GM23338 (cell line): ENCODE measurements around the gene ZNF219. TPM values are rescaled to one million over a fixed set of nuclear protein-coding genes. Genes with fewer than 3 reads are reported as not detected.

ENCODE experiments used
- ATAC-seq: fragments of 200-7000 bp; cut with Tn5 transposase; 3 replicates; pipeline ENCODE4 v1.9.1; 2020
- DNase-seq: peaks from one replicate; pipeline ENCODE4 v3.0.0-alpha.2; 2015; ENCODE audit warnings: low spot score
- H2AFZ ChIP-seq: fragments of 200-600 bp; sonication (generic); 2 replicates; pipeline ENCODE4 v1.8.0; 2016; ENCODE audit warnings: antibody characterized with exemption, mild to moderate bottlenecking, moderate library complexity
- H3F3A ChIP-seq: fragments of 200-600 bp; sonication (generic); replicated peaks from 2 replicates; pipeline ENCODE4 v1.8.0; 2017; ENCODE audit warnings: antibody characterized with exemption, mixed run types, low read depth
- H3K27ac ChIP-seq: fragments of 200-600 bp; sonication (generic); 2 replicates; pipeline ENCODE4 v1.6.1; 2016; ENCODE audit warnings: low read depth
- H3K27me3 ChIP-seq: fragments of 200-600 bp; sonication (generic); 2 replicates; pipeline ENCODE4 v1.8.0; 2016; ENCODE audit warnings: mild to moderate bottlenecking, mixed run types, moderate library complexity; ENCODE audit not compliant: insufficient read depth
- H3K36me3 ChIP-seq: fragments of 200-600 bp; sonication (generic); 2 replicates; pipeline ENCODE4 v1.8.0; 2016; ENCODE audit warnings: mild to moderate bottlenecking; ENCODE audit not compliant: insufficient read depth
- H3K4me1 ChIP-seq: fragments of 200-600 bp; sonication (generic); 2 replicates; pipeline ENCODE4 v1.8.0; 2016; ENCODE audit warnings: mild to moderate bottlenecking, moderate library complexity; ENCODE audit not compliant: insufficient read depth
- H3K4me2 ChIP-seq: fragments of 200-600 bp; sonication (generic); 2 replicates; pipeline ENCODE4 v1.7.1; 2017; ENCODE audit warnings: mixed run types
- H3K4me3 ChIP-seq: fragments of 200-600 bp; sonication (generic); 2 replicates; pipeline ENCODE4 v1.6.1; 2016; ENCODE audit warnings: mixed run types
- H3K79me2 ChIP-seq: fragments of 200-600 bp; sonication (generic); replicated peaks from 2 replicates; pipeline ENCODE4 v1.8.0; 2017; ENCODE audit warnings: mild to moderate bottlenecking; ENCODE audit not compliant: insufficient read depth
- H3K9me2 ChIP-seq: fragments of 200-600 bp; sonication (generic); 2 replicates; pipeline ENCODE4 v1.8.0; 2017; ENCODE audit not compliant: insufficient read depth
- H4K20me1 ChIP-seq: fragments of 200-600 bp; sonication (generic); replicated peaks from 2 replicates; pipeline ENCODE4 v1.8.0; 2017; ENCODE audit warnings: mild to moderate bottlenecking; ENCODE audit not compliant: insufficient read depth
- H3K27ac Mint-ChIP-seq: 2 replicates; pipeline ENCODE4 v1.8.0; 2020; ENCODE audit warnings: inconsistent platforms, mild to moderate bottlenecking, moderate library complexity, mixed read lengths
- H3K27me3 Mint-ChIP-seq: 3 replicates; pipeline ENCODE4 v1.8.0; 2022; ENCODE audit warnings: low read depth, mild to moderate bottlenecking, moderate library complexity, mixed read lengths, inconsistent platforms; ENCODE audit not compliant: insufficient read depth, poor library complexity
- H3K36me3 Mint-ChIP-seq: 3 replicates; pipeline ENCODE4 v1.8.0; 2021; ENCODE audit warnings: low read depth, mild to moderate bottlenecking, inconsistent platforms, moderate library complexity, mixed read lengths
- H3K4me1 Mint-ChIP-seq: 3 replicates; pipeline ENCODE4 v1.8.0; 2020; ENCODE audit warnings: mild to moderate bottlenecking, inconsistent platforms, mixed read lengths
- H3K4me3 Mint-ChIP-seq: 3 replicates; pipeline ENCODE4 v1.8.0; 2021; ENCODE audit warnings: moderate library complexity, mild to moderate bottlenecking, inconsistent platforms, mixed read lengths
- H3K9me3 Mint-ChIP-seq: 3 replicates; pipeline ENCODE4 v1.8.0; 2020; ENCODE audit warnings: moderate library complexity, mild to moderate bottlenecking, inconsistent platforms, mixed read lengths
- CREB1 ChIP-seq: fragments of 250-450 bp; sonication (Bioruptor Pico); IDR thresholded peaks from 2 replicates; pipeline ENCODE4 v1.5.0; 2020; ENCODE audit warnings: low read depth, mild to moderate bottlenecking, moderate library complexity
- EZH2 ChIP-seq: fragments of 200-600 bp; sonication (generic); IDR thresholded peaks from one replicate; pipeline ENCODE4 v1.8.0; 2017; ENCODE audit warnings: antibody characterized with exemption, mild to moderate bottlenecking, low read depth; ENCODE audit not compliant: unreplicated experiment
- EZH2phosphoT487 ChIP-seq: fragments of 200-600 bp; sonication (generic); IDR thresholded peaks from one replicate; pipeline ENCODE4 v1.8.1; 2018; ENCODE audit warnings: antibody characterized with exemption; ENCODE audit not compliant: unreplicated experiment
- JUNB ChIP-seq: IDR thresholded peaks from one replicate; pipeline ENCODE4 v1.6.1; 2016; ENCODE audit warnings: antibody characterized with exemption; ENCODE audit not compliant: unreplicated experiment
- NANOG ChIP-seq: IDR thresholded peaks from 2 replicates; pipeline ENCODE4 v1.6.1; 2016; ENCODE audit warnings: antibody characterized with exemption, borderline replicate concordance
- ZNF114 ChIP-seq: fragments of 250-450 bp; sonication (Bioruptor Pico); IDR thresholded peaks from 2 replicates; pipeline ENCODE4 v1.5.0; 2020; ENCODE audit warnings: mild to moderate bottlenecking, moderate library complexity
- ZNF331 ChIP-seq: fragments of 250-450 bp; sonication (Bioruptor Pico); IDR thresholded peaks from 2 replicates; pipeline ENCODE4 v1.5.0; 2020; ENCODE audit warnings: low read depth, mild to moderate bottlenecking, moderate library complexity
- polyA plus RNA-seq: library from polyadenylated mRNA; unstranded; fragments of >200 nt; fragmentation: Nextera tagmentation; extraction: Ambion mirVana; gene quantifications from 2 replicates; pipeline ENCODE4 v1.2.1, GENCODE V29; 2016
- total RNA-seq: library from RNA; depleted of rRNA; stranded (reverse); fragments of >200 nt; shearing (Covaris generic); gene quantifications from 2 replicates; pipeline ENCODE4 v1.2.3, GENCODE V29; 2014
- TF ChIP-seq, protein P1 (sequence below): IDR thresholded peaks from 2 replicates; pipeline ENCODE4 v1.6.1; 2016; ENCODE audit warnings: antibody characterized with exemption
- TF ChIP-seq, protein P2 (sequence below): IDR thresholded peaks from one replicate; pipeline ENCODE4 v1.6.1; 2018; ENCODE audit warnings: antibody characterized with exemption; ENCODE audit not compliant: unreplicated experiment
- TF ChIP-seq, protein P3 (sequence below): fragments of 250-450 bp; sonication (Bioruptor Pico); IDR thresholded peaks from 2 replicates; pipeline ENCODE4 v1.5.0; 2020; ENCODE audit warnings: mild to moderate bottlenecking, moderate library complexity

Gene ZNF219
- total and polyA plus RNA-seq, 2 experiments from 2014 or later, result 37.7 to 153 TPM

DNA sequence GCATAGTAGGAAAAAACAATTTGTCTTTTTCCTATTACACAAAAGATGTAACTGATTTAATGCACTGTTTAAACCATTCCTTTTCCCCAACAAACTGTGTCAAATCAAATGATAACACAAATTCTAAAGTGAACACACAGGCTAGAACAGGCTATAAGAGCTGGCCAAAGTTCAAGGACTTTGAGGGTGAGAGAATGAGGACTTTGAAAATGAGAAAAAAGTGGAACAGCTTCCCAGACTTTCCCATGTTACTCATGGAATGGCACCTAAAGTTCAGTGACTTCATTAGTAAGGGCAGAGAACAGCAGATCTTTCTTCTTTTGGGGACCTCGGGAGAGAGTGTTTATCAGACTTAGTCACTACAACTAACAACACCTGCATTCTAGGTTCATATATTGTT, 25.0 kb upstream of the ZNF219 start:
- ATAC-seq (no peak), DNase-seq (no peak)
- no peaks in the 10 kb centered on the region for H3F3A ChIP-seq
- no peaks in the 10 kb centered on the region for H3K79me2 ChIP-seq
- H3K4me2 ChIP-seq, result no peak overlapping the region
- Mint-ChIP-seq H3K9me3 (no peaks in the 10 kb centered on the region), H3K27ac (no peak overlapping the region), H3K4me1 (no peaks in the 10 kb centered on the region), H3K27me3 (peaks cover 3% of the 10 kb centered on the region), H3K4me3 (no peak overlapping the region), H3K36me3 (no peaks in the 10 kb centered on the region)
- H4K20me1 ChIP-seq, result no peaks in the 10 kb centered on the region
- TF ChIP-seq EZH2phosphoT487, result no peak
- TF ChIP-seq, protein P1, sequence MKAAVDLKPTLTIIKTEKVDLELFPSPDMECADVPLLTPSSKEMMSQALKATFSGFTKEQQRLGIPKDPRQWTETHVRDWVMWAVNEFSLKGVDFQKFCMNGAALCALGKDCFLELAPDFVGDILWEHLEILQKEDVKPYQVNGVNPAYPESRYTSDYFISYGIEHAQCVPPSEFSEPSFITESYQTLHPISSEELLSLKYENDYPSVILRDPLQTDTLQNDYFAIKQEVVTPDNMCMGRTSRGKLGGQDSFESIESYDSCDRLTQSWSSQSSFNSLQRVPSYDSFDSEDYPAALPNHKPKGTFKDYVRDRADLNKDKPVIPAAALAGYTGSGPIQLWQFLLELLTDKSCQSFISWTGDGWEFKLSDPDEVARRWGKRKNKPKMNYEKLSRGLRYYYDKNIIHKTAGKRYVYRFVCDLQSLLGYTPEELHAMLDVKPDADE, result no peak
- TF ChIP-seq, protein P2, sequence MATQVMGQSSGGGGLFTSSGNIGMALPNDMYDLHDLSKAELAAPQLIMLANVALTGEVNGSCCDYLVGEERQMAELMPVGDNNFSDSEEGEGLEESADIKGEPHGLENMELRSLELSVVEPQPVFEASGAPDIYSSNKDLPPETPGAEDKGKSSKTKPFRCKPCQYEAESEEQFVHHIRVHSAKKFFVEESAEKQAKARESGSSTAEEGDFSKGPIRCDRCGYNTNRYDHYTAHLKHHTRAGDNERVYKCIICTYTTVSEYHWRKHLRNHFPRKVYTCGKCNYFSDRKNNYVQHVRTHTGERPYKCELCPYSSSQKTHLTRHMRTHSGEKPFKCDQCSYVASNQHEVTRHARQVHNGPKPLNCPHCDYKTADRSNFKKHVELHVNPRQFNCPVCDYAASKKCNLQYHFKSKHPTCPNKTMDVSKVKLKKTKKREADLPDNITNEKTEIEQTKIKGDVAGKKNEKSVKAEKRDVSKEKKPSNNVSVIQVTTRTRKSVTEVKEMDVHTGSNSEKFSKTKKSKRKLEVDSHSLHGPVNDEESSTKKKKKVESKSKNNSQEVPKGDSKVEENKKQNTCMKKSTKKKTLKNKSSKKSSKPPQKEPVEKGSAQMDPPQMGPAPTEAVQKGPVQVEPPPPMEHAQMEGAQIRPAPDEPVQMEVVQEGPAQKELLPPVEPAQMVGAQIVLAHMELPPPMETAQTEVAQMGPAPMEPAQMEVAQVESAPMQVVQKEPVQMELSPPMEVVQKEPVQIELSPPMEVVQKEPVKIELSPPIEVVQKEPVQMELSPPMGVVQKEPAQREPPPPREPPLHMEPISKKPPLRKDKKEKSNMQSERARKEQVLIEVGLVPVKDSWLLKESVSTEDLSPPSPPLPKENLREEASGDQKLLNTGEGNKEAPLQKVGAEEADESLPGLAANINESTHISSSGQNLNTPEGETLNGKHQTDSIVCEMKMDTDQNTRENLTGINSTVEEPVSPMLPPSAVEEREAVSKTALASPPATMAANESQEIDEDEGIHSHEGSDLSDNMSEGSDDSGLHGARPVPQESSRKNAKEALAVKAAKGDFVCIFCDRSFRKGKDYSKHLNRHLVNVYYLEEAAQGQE, result no peak
- TF ChIP-seq NANOG, result no peak
- TF ChIP-seq CREB1 (CRISPR knock-in tag), result no peak
- TF ChIP-seq ZNF331 (CRISPR knock-in tag), result no peak
- no peak for TF ChIP-seq EZH2
- TF ChIP-seq, protein P3, sequence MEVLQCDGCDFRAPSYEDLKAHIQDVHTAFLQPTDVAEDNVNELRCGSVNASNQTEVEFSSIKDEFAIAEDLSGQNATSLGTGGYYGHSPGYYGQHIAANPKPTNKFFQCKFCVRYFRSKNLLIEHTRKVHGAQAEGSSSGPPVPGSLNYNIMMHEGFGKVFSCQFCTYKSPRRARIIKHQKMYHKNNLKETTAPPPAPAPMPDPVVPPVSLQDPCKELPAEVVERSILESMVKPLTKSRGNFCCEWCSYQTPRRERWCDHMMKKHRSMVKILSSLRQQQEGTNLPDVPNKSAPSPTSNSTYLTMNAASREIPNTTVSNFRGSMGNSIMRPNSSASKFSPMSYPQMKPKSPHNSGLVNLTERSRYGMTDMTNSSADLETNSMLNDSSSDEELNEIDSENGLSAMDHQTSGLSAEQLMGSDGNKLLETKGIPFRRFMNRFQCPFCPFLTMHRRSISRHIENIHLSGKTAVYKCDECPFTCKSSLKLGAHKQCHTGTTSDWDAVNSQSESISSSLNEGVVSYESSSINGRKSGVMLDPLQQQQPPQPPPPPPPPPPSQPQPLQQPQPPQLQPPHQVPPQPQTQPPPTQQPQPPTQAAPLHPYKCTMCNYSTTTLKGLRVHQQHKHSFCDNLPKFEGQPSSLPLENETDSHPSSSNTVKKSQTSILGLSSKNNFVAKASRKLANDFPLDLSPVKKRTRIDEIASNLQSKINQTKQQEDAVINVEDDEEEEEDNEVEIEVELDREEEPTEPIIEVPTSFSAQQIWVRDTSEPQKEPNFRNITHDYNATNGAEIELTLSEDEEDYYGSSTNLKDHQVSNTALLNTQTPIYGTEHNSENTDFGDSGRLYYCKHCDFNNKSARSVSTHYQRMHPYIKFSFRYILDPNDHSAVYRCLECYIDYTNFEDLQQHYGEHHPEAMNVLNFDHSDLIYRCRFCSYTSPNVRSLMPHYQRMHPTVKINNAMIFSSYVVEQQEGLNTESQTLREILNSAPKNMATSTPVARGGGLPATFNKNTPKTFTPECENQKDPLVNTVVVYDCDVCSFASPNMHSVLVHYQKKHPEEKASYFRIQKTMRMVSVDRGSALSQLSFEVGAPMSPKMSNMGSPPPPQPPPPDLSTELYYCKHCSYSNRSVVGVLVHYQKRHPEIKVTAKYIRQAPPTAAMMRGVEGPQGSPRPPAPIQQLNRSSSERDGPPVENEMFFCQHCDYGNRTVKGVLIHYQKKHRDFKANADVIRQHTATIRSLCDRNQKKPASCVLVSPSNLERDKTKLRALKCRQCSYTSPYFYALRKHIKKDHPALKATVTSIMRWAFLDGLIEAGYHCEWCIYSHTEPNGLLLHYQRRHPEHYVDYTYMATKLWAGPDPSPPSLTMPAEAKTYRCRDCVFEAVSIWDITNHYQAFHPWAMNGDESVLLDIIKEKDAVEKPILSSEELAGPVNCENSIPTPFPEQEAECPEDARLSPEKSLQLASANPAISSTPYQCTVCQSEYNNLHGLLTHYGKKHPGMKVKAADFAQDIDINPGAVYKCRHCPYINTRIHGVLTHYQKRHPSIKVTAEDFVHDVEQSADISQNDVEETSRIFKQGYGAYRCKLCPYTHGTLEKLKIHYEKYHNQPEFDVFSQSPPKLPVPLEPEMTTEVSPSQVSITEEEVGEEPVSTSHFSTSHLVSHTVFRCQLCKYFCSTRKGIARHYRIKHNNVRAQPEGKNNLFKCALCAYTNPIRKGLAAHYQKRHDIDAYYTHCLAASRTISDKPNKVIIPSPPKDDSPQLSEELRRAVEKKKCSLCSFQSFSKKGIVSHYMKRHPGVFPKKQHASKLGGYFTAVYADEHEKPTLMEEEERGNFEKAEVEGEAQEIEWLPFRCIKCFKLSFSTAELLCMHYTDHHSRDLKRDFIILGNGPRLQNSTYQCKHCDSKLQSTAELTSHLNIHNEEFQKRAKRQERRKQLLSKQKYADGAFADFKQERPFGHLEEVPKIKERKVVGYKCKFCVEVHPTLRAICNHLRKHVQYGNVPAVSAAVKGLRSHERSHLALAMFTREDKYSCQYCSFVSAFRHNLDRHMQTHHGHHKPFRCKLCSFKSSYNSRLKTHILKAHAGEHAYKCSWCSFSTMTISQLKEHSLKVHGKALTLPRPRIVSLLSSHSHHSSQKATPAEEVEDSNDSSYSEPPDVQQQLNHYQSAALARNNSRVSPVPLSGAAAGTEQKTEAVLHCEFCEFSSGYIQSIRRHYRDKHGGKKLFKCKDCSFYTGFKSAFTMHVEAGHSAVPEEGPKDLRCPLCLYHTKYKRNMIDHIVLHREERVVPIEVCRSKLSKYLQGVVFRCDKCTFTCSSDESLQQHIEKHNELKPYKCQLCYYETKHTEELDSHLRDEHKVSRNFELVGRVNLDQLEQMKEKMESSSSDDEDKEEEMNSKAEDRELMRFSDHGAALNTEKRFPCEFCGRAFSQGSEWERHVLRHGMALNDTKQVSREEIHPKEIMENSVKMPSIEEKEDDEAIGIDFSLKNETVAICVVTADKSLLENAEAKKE, result no peak
- TF ChIP-seq ZNF114 (CRISPR knock-in tag), result no peak
- TF ChIP-seq JUNB, result no peak
- no peaks in the 10 kb centered on the region for H3K9me2 ChIP-seq
- H3K4me3 ChIP-seq, result no peak overlapping the region
- H3K4me1 ChIP-seq, result no peaks in the 10 kb centered on the region
- no peak overlapping the region for H3K27ac ChIP-seq
- H3K36me3 ChIP-seq, result no peaks in the 10 kb centered on the region
- no peaks in the 10 kb centered on the region for H3K27me3 ChIP-seq
- H2AFZ ChIP-seq, result no peak overlapping the region
